HUES48 (cell line): ENCODE measurements around the gene LAMTOR5.
"Not testable (repeated sequence)": the region's sequence is repeated elsewhere in the genome, so short reads cannot be mapped to it uniquely, and the experiment has no call there.

Experiments used
- H3K27ac ChIP-seq: one replicate; pipeline ENCODE4 v1.7.0; 2013; ENCODE audit warnings: low read depth, low read length, inconsistent platforms
- H3K27me3 ChIP-seq: 2 replicates; pipeline ENCODE4 v1.6.1; 2013; ENCODE audit warnings: mild to moderate bottlenecking, low read length; ENCODE audit not compliant: control insufficient read depth, insufficient read depth
- H3K36me3 ChIP-seq: 2 replicates; pipeline ENCODE4 v1.6.1; 2013; ENCODE audit warnings: low read length; ENCODE audit not compliant: control insufficient read depth, insufficient read depth
- H3K4me1 ChIP-seq: 2 replicates; pipeline ENCODE4 v1.6.1; 2013; ENCODE audit warnings: mild to moderate bottlenecking, low read length; ENCODE audit not compliant: control insufficient read depth, insufficient read depth
- H3K4me3 ChIP-seq: 2 replicates; pipeline ENCODE4 v1.5.1; 2013; ENCODE audit warnings: mild to moderate bottlenecking, low read depth, low read length
- H3K9ac ChIP-seq: 2 replicates; pipeline ENCODE4 v1.6.1; 2013; ENCODE audit warnings: mild to moderate bottlenecking, low read depth, low read length, moderate library complexity
- H3K9me3 ChIP-seq: 2 replicates; pipeline ENCODE4 v1.6.1; 2013; ENCODE audit warnings: low read length; ENCODE audit not compliant: control insufficient read depth, insufficient read depth

The LAMTOR5 gene

GRCh38 chr1:110426854-110427253 lies 19.4 kb upstream of the LAMTOR5 start:
- no peaks in the 10 kb centered on the region for H3K27me3 ChIP-seq
- H3K9ac ChIP-seq: no peak overlapping the region
- H3K36me3 ChIP-seq: no peaks in the 10 kb centered on the region
- no peaks in the 10 kb centered on the region for H3K9me3 ChIP-seq
- H3K4me3 ChIP-seq: no peak overlapping the region
- no peaks in the 10 kb centered on the region for H3K4me1 ChIP-seq
- H3K27ac ChIP-seq: no peak overlapping the region

GRCh38 chr1:110425612-110426152 lies 18.2 kb upstream of the LAMTOR5 start:
- Histone ChIP-seq H3K36me3 (no peaks in the 10 kb centered on the region), H3K4me1 (no peaks in the 10 kb centered on the region), H3K4me3 (no peak overlapping the region), H3K9me3 (0 out of 2 replicates have a peak, but pooled peaks cover 5% of the 10 kb centered on the region), H3K9ac (no peak overlapping the region), H3K27ac (no peak overlapping the region), H3K27me3 (no peaks in the 10 kb centered on the region)

GRCh38 chr1:110424699-110425611 lies 17.5 kb upstream of the LAMTOR5 start:
- Histone ChIP-seq H3K9ac (no peak overlapping the region), H3K27ac (no peak overlapping the region), H3K9me3 (0 out of 2 replicates have a peak, but pooled peaks cover 5% of the 10 kb centered on the region), H3K4me1 (no peaks in the 10 kb centered on the region), H3K4me3 (no peak overlapping the region), H3K36me3 (no peaks in the 10 kb centered on the region), H3K27me3 (no peaks in the 10 kb centered on the region)

GRCh38 chr1:110420874-110421793 lies 13.6 kb upstream of the LAMTOR5 start:
- Histone ChIP-seq H3K27ac (no peak overlapping the region), H3K4me3 (no peak overlapping the region), H3K9ac (no peak overlapping the region), H3K4me1 (peaks cover 3% of the 10 kb centered on the region; the same call in 1 of the 2 replicates), H3K9me3 (0 out of 2 replicates have a peak, but pooled peaks cover 5% of the 10 kb centered on the region), H3K36me3 (no peaks in the 10 kb centered on the region), H3K27me3 (no peaks in the 10 kb centered on the region)

GRCh38 chr1:110420023-110420662 lies 12.6 kb upstream of the LAMTOR5 start:
- Histone ChIP-seq H3K4me3 (no peak overlapping the region), H3K27me3 (no peaks in the 10 kb centered on the region), H3K9ac (no peak overlapping the region), H3K4me1 (peaks cover 3% of the 10 kb centered on the region; the same call in 1 of the 2 replicates), H3K9me3 (0 out of 2 replicates have a peak, but pooled peaks cover 5% of the 10 kb centered on the region), H3K36me3 (no peaks in the 10 kb centered on the region), H3K27ac (no peak overlapping the region)

- H3K9ac ChIP-seq: no peak overlapping the region
- 0 out of 2 replicates have a peak, but pooled peaks cover 5% of the 10 kb centered on the region for H3K9me3 ChIP-seq
- H3K27me3 ChIP-seq: no peaks in the 10 kb centered on the region
- no peaks in the 10 kb centered on the region for H3K36me3 ChIP-seq
- H3K27ac ChIP-seq: no peak overlapping the region
- H3K4me1 ChIP-seq: peaks cover 3% of the 10 kb centered on the region; the same call in 1 of the 2 replicates
- H3K4me3 ChIP-seq: no peak overlapping the region
These were observed 11.2 kb upstream of the LAMTOR5 start for GRCh38 chr1:110418729-110419128.

- H3K4me3 ChIP-seq, H3K27me3 ChIP-seq, H3K27ac ChIP-seq, H3K9ac ChIP-seq, H3K4me1 ChIP-seq, H3K9me3 ChIP-seq, H3K36me3 ChIP-seq: not testable (repeated sequence)
These were observed 5.6 kb upstream of the LAMTOR5 start for GRCh38 chr1:110413045-110413444.

GRCh38 chr1:110412576-110412975 lies 5.1 kb upstream of the LAMTOR5 start:
- H3K27me3 ChIP-seq: no peaks in the 10 kb centered on the region
- no peak overlapping the region for H3K27ac ChIP-seq
- H3K4me3 ChIP-seq: no peak overlapping the region
- H3K9me3 ChIP-seq: no peaks in the 10 kb centered on the region
- no peak overlapping the region for H3K9ac ChIP-seq
- peaks cover 3% of the 10 kb centered on the region; the same call in 1 of the 2 replicates for H3K4me1 ChIP-seq
- H3K36me3 ChIP-seq: no peaks in the 10 kb centered on the region

GRCh38 chr1:110411173-110411735 lies 3.8 kb upstream of the LAMTOR5 start:
- no peaks in the 10 kb centered on the region for H3K9me3 ChIP-seq
- no peaks in the 10 kb centered on the region for H3K4me1 ChIP-seq
- H3K9ac ChIP-seq: no peak overlapping the region
- no peaks in the 10 kb centered on the region for H3K27me3 ChIP-seq
- H3K36me3 ChIP-seq: no peaks in the 10 kb centered on the region
- no peak overlapping the region for H3K4me3 ChIP-seq
- H3K27ac ChIP-seq: no peak overlapping the region

- Histone ChIP-seq H3K4me1 (no peaks in the 10 kb centered on the region), H3K36me3 (peaks cover 12% of the 10 kb centered on the region), H3K4me3 (no peak overlapping the region), H3K27ac (no peak overlapping the region), H3K9ac (no peak overlapping the region), H3K9me3 (no peaks in the 10 kb centered on the region), H3K27me3 (no peaks in the 10 kb centered on the region)
These were observed 1.8 kb upstream of the LAMTOR5 start for GRCh38 chr1:110409316-110409715.
